Keratinocyte (primary cell): Measurements from ENCODE around the gene IST1. TPM values are rescaled to one million over a fixed set of nuclear protein-coding genes. Genes with fewer than 3 reads are reported as not detected.

Source experiments
- DNase-seq: peaks from one replicate; pipeline ENCODE4 v3.0.0-alpha.2; 2011; ENCODE audit warnings: low read depth, missing footprints, low spot score
- FAIRE-seq: peaks from 2 replicates; lab custom pipeline; 2011; peaks lifted over from hg19 to GRCh38; lab: Jason Lieb, UNC
- H2AFZ ChIP-seq: 2 replicates; pipeline ENCODE4 v1.6.0; 2012; ENCODE audit warnings: low read length, control low read depth, inconsistent platforms; ENCODE audit not compliant: control insufficient read depth
- H3K27ac ChIP-seq: 2 replicates; pipeline ENCODE4 v1.5.1; 2011; ENCODE audit warnings: low read length; ENCODE audit not compliant: control insufficient read depth, insufficient read depth
- H3K27me3 ChIP-seq: 3 replicates; pipeline ENCODE4 v1.6.0; 2011; ENCODE audit warnings: low read length; ENCODE audit not compliant: control insufficient read depth, insufficient read depth; ENCODE audit errors: extremely low read depth
- H3K36me3 ChIP-seq, 2 experiments: 2 replicates in 1 of 2; 3 replicates in 1 of 2; pipeline ENCODE4 v1.5.1; 2011; ENCODE audit warnings: low read length in 2 of 2, mild to moderate bottlenecking in 1 of 2; ENCODE audit not compliant: control insufficient read depth in 2 of 2, insufficient read depth in 2 of 2; ENCODE audit errors: extremely low read depth in 1 of 2
- H3K4me1 ChIP-seq: 3 replicates; pipeline ENCODE4 v1.5.1; 2011; ENCODE audit warnings: low read length; ENCODE audit not compliant: control insufficient read depth, insufficient read depth; ENCODE audit errors: extremely low read depth
- H3K4me2 ChIP-seq: 3 replicates; pipeline ENCODE4 v1.6.0; 2011; ENCODE audit warnings: low read depth, low read length; ENCODE audit not compliant: control insufficient read depth, insufficient read depth; ENCODE audit errors: extremely low read depth
- H3K4me3 ChIP-seq, 3 experiments: fragments of 200-600 bp in 1 of 3; sonication (generic) in 1 of 3; 2 replicates in 2 of 3; 3 replicates in 1 of 3; pipeline ENCODE4 v1.5.1; 2011 to 2016; ENCODE audit warnings: low read length in 3 of 3, mild to moderate bottlenecking in 3 of 3, control low read depth in 2 of 3, inconsistent platforms in 1 of 3, low read depth in 1 of 3, mixed read lengths in 1 of 3, mixed run types in 1 of 3, moderate library complexity in 1 of 3; ENCODE audit not compliant: control insufficient read depth in 2 of 3, insufficient read depth in 2 of 3; ENCODE audit errors: extremely low read depth in 1 of 3
- H3K79me2 ChIP-seq: 2 replicates; pipeline ENCODE4 v1.6.0; 2012; ENCODE audit warnings: low read length; ENCODE audit not compliant: control insufficient read depth, insufficient read depth
- H3K9ac ChIP-seq: 3 replicates; pipeline ENCODE4 v1.6.0; 2011; ENCODE audit warnings: low read length; ENCODE audit not compliant: control insufficient read depth, insufficient read depth; ENCODE audit errors: extremely low read depth
- H3K9me1 ChIP-seq: 3 replicates; pipeline ENCODE4 v1.6.0; 2011; ENCODE audit warnings: low read length; ENCODE audit not compliant: control insufficient read depth, insufficient read depth; ENCODE audit errors: extremely low read depth
- H3K9me3 ChIP-seq: 2 replicates; pipeline ENCODE4 v1.5.1; 2012; ENCODE audit warnings: low read depth, low read length; ENCODE audit not compliant: control insufficient read depth
- H4K20me1 ChIP-seq: 3 replicates; pipeline ENCODE4 v1.6.0; 2011; ENCODE audit warnings: low read length; ENCODE audit not compliant: control insufficient read depth, insufficient read depth; ENCODE audit errors: extremely low read depth
- EZH2 ChIP-seq: IDR thresholded peaks from one replicate; pipeline ENCODE4 v1.6.1; 2012; ENCODE audit warnings: inconsistent platforms, mild to moderate bottlenecking, low read length, moderate library complexity
- dilution Hi-C: fragments of 300-500 bp; cut with MboI; formaldehyde crosslinking; loops from one replicate; pipeline ENCODE4 v1.7.0; 2020; ENCODE audit warnings: low sequenced_read_pairs; ENCODE audit not compliant: extremely low pct_ligation_motif_present
- polyA plus RNA-seq, 5 experiments: library from polyadenylated mRNA; depleted of rRNA in 3 of 5; stranded (reverse) in 3 of 5; stranded (forward) in 1 of 5; unstranded in 1 of 5; fragments of >200 nt; gene quantifications; 1 replicate in 1 of 5; 2 replicates in 3 of 5; 3 replicates in 1 of 5; pipeline versions ENCODE4 v1.2.1 to v1.2.3, GENCODE V29; 2011 to 2012; ENCODE audit warnings: missing spikeins in 2 of 5, low read depth in 1 of 5, low replicate concordance in 1 of 5
- TF ChIP-seq, protein P1 (sequence below), 3 experiments: IDR thresholded peaks in 1 of 3; conservative IDR thresholded peaks in 1 of 3; optimal IDR thresholded peaks in 1 of 3; 2 replicates in 2 of 3; 3 replicates in 1 of 3; pipeline versions ENCODE3 to v1.5.1; 2011; ENCODE audit warnings: low read length in 3 of 3, mild to moderate bottlenecking in 3 of 3, moderate library complexity in 2 of 3, control low read depth in 1 of 3, inconsistent platforms in 1 of 3; ENCODE audit not compliant: insufficient read depth in 2 of 3; ENCODE audit errors: extremely low read depth in 1 of 3

The IST1 gene
- polyA plus RNA-seq, 1 donor (not counting 4 experiments of a cell fraction or from before 2014, with no cell fraction given), result 188 TPM

DNA sequence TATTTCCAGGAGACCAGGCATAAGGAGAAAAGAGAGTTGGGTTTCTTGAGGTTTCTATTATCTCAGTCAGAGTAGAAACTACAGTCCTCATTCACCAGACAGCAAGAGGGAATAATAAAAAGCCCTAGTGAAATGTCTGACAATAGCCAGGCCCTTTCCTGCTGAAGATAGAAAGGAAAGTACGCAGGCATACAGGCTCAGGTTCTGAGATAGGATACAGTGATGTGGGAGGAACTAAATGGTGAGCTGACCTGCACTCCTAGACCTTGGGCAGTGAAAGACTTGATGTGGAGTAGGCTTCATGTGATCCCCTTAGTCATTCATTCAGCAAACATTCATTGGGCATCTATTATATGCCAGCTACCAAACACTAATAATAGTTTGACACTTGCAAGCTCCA, 26.2 kb upstream of the IST1 start:
- dilution Hi-C loops, result no loop called here
- no peak overlapping the region for H3K9ac ChIP-seq
- H3K9me3 ChIP-seq, result no peaks in the 10 kb centered on the region
- H3K9me1 ChIP-seq, result no peaks in the 10 kb centered on the region
- no peak for TF ChIP-seq EZH2
- TF ChIP-seq, protein P1, sequence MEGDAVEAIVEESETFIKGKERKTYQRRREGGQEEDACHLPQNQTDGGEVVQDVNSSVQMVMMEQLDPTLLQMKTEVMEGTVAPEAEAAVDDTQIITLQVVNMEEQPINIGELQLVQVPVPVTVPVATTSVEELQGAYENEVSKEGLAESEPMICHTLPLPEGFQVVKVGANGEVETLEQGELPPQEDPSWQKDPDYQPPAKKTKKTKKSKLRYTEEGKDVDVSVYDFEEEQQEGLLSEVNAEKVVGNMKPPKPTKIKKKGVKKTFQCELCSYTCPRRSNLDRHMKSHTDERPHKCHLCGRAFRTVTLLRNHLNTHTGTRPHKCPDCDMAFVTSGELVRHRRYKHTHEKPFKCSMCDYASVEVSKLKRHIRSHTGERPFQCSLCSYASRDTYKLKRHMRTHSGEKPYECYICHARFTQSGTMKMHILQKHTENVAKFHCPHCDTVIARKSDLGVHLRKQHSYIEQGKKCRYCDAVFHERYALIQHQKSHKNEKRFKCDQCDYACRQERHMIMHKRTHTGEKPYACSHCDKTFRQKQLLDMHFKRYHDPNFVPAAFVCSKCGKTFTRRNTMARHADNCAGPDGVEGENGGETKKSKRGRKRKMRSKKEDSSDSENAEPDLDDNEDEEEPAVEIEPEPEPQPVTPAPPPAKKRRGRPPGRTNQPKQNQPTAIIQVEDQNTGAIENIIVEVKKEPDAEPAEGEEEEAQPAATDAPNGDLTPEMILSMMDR (optimal IDR thresholded peaks at IDR 0.05 in 1 of 3, IDR thresholded peaks at IDR 0.05 in 1 of 3, conservative IDR thresholded peaks at IDR 0.05 in 1 of 3; ENCODE audit: extremely low read depth in 1 of 3, insufficient read depth in 2 of 3, low read length in 3 of 3), result no peak
- FAIRE-seq, result no peak
- no peaks in the 10 kb centered on the region for H4K20me1 ChIP-seq
- H2AFZ ChIP-seq, result no peak overlapping the region
- H3K4me1 ChIP-seq, result no peaks in the 10 kb centered on the region
- no peak overlapping the region for H3K4me2 ChIP-seq
- no peak for DNase-seq
- peaks cover 0 to 4% of the 10 kb centered on the region in 2 experiments for H3K36me3 ChIP-seq
- H3K79me2 ChIP-seq, result no peaks in the 10 kb centered on the region
- no peak overlapping the region for H3K27ac ChIP-seq
- H3K27me3 ChIP-seq, result no peaks in the 10 kb centered on the region
- no peak overlapping the region for H3K4me3 ChIP-seq

DNA sequence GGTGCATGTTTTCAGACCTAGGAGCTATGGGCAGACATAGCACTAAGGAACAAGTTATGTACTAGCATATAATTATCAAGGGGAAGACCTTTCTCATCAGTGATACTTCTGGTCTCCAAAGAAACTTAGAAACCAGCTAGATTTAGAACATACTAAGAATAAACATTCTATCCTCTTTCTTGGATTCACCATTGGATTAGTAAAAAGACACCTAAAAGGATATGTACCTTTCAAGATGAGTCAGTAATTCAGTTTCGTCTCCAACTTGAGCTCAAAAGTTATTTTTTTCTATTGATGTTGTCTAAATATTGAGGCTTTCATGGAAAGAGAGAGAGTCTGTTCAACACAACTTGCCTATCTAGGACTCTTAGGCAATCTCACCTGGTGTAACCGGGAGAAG, 24.5 kb upstream of the IST1 start:
- H3K27ac ChIP-seq, result no peak overlapping the region
- peaks cover 0 to 3% of the 10 kb centered on the region in 2 experiments for H3K36me3 ChIP-seq
- DNase-seq (no peak), FAIRE-seq (no peak)
- no peak overlapping the region for H3K4me3 ChIP-seq
- no peaks in the 10 kb centered on the region for H3K4me1 ChIP-seq
- dilution Hi-C loops, result no loop called here
- H3K27me3 ChIP-seq, result no peaks in the 10 kb centered on the region
- no peaks in the 10 kb centered on the region for H3K9me3 ChIP-seq
- no peak overlapping the region for H3K9ac ChIP-seq
- H2AFZ ChIP-seq, result no peak overlapping the region
- H4K20me1 ChIP-seq, result no peaks in the 10 kb centered on the region
- TF ChIP-seq, protein P1 (optimal IDR thresholded peaks at IDR 0.05 in 1 of 3, IDR thresholded peaks at IDR 0.05 in 1 of 3, conservative IDR thresholded peaks at IDR 0.05 in 1 of 3; ENCODE audit: extremely low read depth in 1 of 3, insufficient read depth in 2 of 3, low read length in 3 of 3), result no peak
- TF ChIP-seq EZH2, result no peak
- no peak overlapping the region for H3K4me2 ChIP-seq
- no peaks in the 10 kb centered on the region for H3K79me2 ChIP-seq
- H3K9me1 ChIP-seq, result no peaks in the 10 kb centered on the region
